PC-3 (cell line): ENCODE data around the gene ZSCAN23.

Source experiments
- CTCF ChIP-seq: fragments of 300-600 bp; sonication (generic); conservative IDR thresholded peaks from 2 replicates; pipeline ENCODE4 v1.5.1; 2017; ENCODE audit warnings: antibody characterized with exemption, low read depth, mild to moderate bottlenecking, low read length
- EZH2phosphoT487 ChIP-seq: fragments of 300-600 bp; sonication (generic); IDR thresholded peaks from 2 replicates; pipeline ENCODE4 v1.6.1; 2018; ENCODE audit warnings: mild to moderate bottlenecking, antibody characterized with exemption, low read length, borderline replicate concordance

- no peak for TF ChIP-seq EZH2phosphoT487
- TF ChIP-seq CTCF: no peak
Observed at GRCh38 chr6:28485482-28485881, 42.2 kb upstream of the ZSCAN23 start.
